ENCODE results near the gene ETS1.

Gene ETS1

DNA sequence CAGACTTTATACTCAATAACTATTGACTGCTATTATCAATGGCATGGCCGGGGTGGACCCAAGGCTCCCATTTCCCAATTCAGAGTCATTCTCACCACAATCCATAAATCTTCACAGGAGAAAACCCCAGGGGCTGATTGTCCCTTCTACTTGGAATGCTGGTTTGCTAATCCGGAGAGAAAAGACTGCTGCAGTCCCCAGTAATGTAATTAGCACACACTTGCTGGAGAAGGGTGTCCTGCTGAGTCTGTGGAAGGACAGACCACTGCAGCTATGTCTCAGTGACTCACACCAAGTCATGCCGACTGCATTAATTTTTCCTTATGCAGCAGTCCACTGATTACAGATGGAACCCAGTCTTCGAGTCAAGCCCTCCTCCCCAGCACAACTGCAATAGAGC is 5.9 kb upstream of the ETS1 start:
- DNase-seq (ENCODE audit: low spot score) = no peak

DNA sequence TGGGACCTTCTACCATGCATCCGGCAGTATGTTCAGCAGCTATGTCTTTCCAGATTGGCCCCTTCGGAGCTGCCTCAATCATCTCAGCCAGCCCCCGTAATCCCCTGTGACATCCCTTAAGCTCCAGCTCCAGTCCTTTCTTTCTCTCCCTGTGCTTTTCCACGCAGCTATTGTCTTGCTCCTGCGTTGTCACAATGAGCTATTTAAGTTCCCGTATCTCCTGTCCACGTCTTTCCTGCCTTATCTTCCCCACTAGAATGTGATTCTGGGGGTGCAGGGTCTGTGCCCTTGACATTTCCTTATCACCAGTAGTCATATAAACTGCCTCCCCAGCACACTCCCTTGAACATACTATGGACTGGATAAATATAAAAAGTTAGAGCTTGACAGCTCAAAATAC is 5.1 kb upstream of the ETS1 start:
- no peak for DNase-seq (ENCODE audit: low spot score)

DNA sequence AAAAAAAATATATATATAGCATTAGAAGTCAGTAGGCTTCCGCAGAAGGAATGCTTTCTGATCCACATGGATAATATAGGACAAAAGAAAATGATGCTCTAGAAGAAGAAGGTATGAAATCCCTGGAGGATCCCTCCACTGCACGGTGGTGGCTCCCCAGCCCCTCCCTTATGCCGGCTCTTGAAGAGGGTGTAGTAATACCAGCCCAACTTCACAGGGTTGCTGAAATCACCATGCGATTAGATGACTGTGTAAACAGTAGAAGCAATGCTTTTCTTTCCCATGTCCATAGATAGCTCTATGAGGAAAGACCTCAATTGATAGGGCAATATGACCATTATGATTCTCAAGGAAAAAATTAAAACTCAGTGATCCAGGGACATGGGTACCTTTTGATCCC is 3.2 kb upstream of the ETS1 start:
- DNase-seq (ENCODE audit: low spot score) = no peak

DNA sequence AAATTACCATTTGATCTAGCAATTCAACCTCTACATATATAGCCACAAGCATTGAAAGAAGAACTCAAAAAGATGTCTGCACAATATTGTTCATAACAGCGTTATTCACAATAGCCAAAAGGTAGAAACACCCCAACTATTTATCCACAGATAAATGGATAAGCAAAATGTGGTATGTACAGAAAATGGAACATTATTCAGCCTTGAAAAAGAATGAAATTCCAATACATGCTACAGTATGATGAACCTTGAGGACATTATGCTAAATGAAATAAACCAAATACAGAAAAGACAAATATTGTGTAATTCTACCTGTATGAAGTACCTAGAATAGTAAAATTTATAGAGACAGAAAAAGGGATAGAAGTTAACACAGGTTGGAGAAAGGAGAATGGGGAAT is 2.6 kb upstream of the ETS1 start:
- no peak for DNase-seq (ENCODE audit: low spot score)

- no peak for DNase-seq (ENCODE audit: low spot score)
Observed at GRCh38 chr11:128588093-128588492, 735 bp upstream of the ETS1 start.

DNA sequence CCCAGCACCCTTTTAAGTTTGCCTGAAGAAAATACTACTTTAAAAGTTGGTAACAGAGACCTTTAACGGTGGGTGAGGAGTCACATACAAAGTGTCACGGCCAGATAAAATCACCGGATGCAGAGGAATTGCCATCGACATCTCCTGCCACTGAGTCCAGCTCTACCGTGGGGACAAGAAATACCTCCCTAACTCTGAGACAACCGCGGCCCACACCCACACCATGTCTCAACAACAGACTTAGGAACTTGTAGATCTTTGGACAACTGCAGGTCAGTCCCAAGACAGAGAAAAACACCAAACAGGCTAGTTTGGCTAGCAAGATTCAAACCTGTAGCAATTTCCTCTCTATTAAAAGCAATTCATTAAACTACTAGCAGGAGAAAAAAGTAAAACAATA is 669 bp downstream of the ETS1 start:
- DNase-seq (ENCODE audit: low spot score) = no peak

- DNase-seq (ENCODE audit: low spot score) = no peak
Observed at GRCh38 chr11:128585498-128586238, 1.7 kb downstream of the ETS1 start.

DNA sequence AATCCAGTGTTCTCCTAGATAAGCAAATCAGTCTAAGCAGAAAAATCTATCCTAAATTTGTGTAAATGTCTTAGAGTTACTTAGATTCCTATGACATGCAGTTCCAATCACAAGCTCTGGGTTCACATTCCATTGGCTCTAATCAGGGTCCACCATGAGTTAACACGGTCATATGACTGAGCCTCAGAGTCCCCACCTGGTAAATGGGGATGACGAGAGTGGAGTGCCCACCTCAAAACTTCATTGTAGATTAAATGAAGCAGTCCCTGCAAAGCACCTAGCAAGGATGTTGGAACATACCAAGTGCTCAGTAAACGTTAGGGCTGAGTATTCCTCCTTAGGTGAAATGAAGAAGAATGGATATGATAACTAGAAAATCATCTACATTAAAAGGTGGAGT is 3.1 kb downstream of the ETS1 start:
- DNase-seq (ENCODE audit: low spot score) = no peak

- DNase-seq (ENCODE audit: low spot score) = no peak
Observed at GRCh38 chr11:128582496-128583366, 4.6 kb downstream of the ETS1 start.

- DNase-seq (ENCODE audit: low spot score) = no peak
Observed at GRCh38 chr11:128581561-128582272, 5.6 kb downstream of the ETS1 start.

GRCh38 chr11:128580612-128581011 is 6.7 kb downstream of the ETS1 start:
- no peak for DNase-seq (ENCODE audit: low spot score)

DNA sequence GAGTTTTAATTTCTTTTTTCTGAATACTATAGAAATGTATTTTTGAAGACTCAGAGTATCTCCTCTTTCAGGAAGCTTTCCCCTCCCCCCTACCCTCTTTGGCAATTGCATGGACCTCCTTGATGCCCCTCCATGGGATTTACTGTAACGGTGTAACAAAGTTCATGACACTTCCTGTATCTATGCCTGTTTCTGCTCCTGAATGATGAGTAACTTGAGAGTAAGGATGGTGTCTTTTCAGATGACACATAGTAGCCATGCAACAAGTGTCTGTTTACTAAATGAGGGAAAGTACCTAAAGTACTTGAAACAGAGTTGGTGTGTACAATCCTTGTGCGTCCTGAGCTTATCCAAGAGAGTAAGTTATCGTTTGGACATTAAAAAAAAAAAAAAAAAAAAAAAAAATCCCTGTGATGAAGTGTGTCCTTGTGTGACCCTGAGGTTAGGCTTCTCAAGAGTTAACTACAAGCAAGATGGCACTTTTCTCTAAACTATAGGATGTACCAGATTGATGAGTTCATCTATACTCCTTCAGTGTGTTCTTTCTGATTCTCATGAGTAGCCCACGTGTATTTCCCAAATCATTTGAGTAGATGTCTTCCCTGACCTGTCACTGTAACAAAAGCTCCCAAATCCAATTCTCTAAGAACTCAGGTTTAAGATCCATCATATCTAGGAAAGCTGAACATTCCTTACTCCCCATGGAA is 7.4 kb downstream of the ETS1 start:
- no peak for DNase-seq (ENCODE audit: low spot score)

- no peak for DNase-seq (ENCODE audit: low spot score)
Observed at GRCh38 chr11:128576555-128576954, 10.8 kb downstream of the ETS1 start.

- DNase-seq (ENCODE audit: low spot score) = no peak
Observed at GRCh38 chr11:128575961-128576350, 11.4 kb downstream of the ETS1 start.

DNA sequence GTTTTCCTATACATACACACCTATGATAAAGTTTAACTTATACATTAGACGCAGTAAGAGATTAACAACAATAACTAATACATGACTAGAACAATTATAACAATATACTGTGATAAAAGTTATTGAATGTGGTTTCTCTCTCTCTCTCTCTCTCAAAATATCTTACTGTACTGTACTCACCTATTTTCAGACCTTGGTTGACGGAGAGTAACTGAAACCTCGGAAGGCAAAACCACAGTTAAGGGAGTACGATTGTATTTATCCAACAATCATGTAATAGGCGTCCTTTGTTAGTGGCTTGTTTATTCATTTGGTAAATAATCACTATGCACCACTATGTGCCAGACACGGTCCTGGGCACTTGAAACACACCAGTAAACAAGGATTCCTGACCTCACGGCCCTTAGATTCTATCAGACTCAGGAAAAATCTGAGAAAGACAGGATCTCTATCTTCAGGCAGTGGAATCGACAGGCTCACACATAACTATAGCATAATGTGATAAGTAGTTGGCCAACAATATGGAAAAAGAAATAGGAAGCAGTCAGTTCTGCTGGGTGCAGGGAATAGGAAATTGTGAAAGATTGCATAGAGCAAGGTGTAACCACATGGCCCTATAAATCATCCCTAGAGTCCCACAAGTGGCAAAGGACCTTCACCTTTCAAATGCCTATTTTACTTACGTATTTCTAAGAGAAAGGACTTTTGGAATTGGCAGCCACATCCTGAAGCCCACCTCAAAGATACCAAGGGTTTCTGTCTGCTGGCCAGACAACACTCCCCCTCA is 12.0 kb downstream of the ETS1 start:
- DNase-seq (ENCODE audit: low spot score) = no peak

GRCh38 chr11:128574576-128575011 is 12.8 kb downstream of the ETS1 start:
- DNase-seq (ENCODE audit: low spot score) = no peak

- no peak for DNase-seq (ENCODE audit: low spot score)
Observed at GRCh38 chr11:128573638-128574037, 13.7 kb downstream of the ETS1 start.

GRCh38 chr11:128572965-128573364 is 14.4 kb downstream of the ETS1 start:
- DNase-seq (ENCODE audit: low spot score) = no peak

- DNase-seq (ENCODE audit: low spot score) = no peak
Observed at GRCh38 chr11:128570632-128571031, 16.7 kb downstream of the ETS1 start.

- no peak for DNase-seq (ENCODE audit: low spot score)
Observed at GRCh38 chr11:128569291-128569690, 18.1 kb downstream of the ETS1 start.

GRCh38 chr11:128568166-128568778 is 19.1 kb downstream of the ETS1 start:
- DNase-seq (ENCODE audit: low spot score) = no peak

Measured in hematopoietic multipotent progenitor cell treated with erythropoietin and hydrocortisone succinate and interleukin-3 and kit ligand, for 17 days (in vitro differentiated cells).